HepG2 (cell line): ENCODE measurements around the gene LMOD2. TPM values are rescaled to one million over a fixed set of nuclear protein-coding genes. Genes with fewer than 3 reads are reported as not detected.

Experiments used
- ATAC-seq: fragments of 200-7000 bp; cut with Tn5 transposase; 3 replicates; pipeline ENCODE4 v1.9.1; 2020; ENCODE audit warnings: mild to moderate bottlenecking, moderate library complexity
- BruUV-seq: library from RNA; stranded (reverse); fragments of 400-500 nt; replicated peaks from 2 replicates; lab custom pipeline; 2021; lab: Mats Ljungman, UMichigan
- CTCF ChIA-PET: fragments of 300-600 bp; formaldehyde crosslinking; extraction: SDS; loops from one replicate; lab custom pipeline; 2021; ENCODE audit warnings: low total read pairs, inconsistent platforms, low intra/inter-chr PET ratio; lab: Yijun Ruan, JAX
- POLR2A ChIA-PET: fragments of 350-600 bp; sonication (Branson Sonifier 250); formaldehyde crosslinking; loops from one replicate; lab custom pipeline; 2020; ENCODE audit warnings: antibody characterized with exemption, inconsistent platforms; lab: Yijun Ruan, JAX
- DNase-seq: peaks from one replicate; pipeline ENCODE4 v3.0.0-alpha.2; 2015; ENCODE audit warnings: low spot score
- FAIRE-seq: peaks from 3 replicates; lab custom pipeline; 2011; peaks lifted over from hg19 to GRCh38; lab: Jason Lieb, UNC
- H2AFZ ChIP-seq: one replicate; pipeline ENCODE4 v1.6.1; 2011; ENCODE audit warnings: low read length, inconsistent platforms
- H3K27ac ChIP-seq: fragments of 300-600 bp; 3 replicates; pipeline ENCODE4 v1.8.0; 2011; ENCODE audit warnings: mixed run types, mild to moderate bottlenecking, mixed read lengths, low read length, inconsistent platforms; ENCODE audit not compliant: insufficient read depth; ENCODE audit errors: extremely low read length
- H3K27me3 ChIP-seq, 2 experiments: fragments of 200-600 bp in 1 of 2; 2 replicates in 1 of 2; 3 replicates in 1 of 2; pipeline versions ENCODE4 v1.6.0 to v1.8.0; 2011; ENCODE audit warnings: low read length in 2 of 2, mild to moderate bottlenecking in 2 of 2, moderate library complexity in 2 of 2, inconsistent platforms in 1 of 2; ENCODE audit not compliant: insufficient read depth in 2 of 2, control insufficient read depth in 1 of 2
- H3K36me3 ChIP-seq, 2 experiments: fragments of 200-600 bp in 1 of 2; replicated peaks in 1 of 2; 2 replicates in 1 of 2; 3 replicates in 1 of 2; pipeline versions ENCODE4 v1.5.1 to v1.8.0; 2011; ENCODE audit warnings: low read length in 2 of 2, inconsistent platforms in 1 of 2; ENCODE audit not compliant: insufficient read depth in 2 of 2, control insufficient read depth in 1 of 2
- H3K4me1 ChIP-seq: 2 replicates; pipeline ENCODE4 v1.5.1; 2012; ENCODE audit warnings: low read length, inconsistent platforms; ENCODE audit not compliant: insufficient read depth
- H3K4me2 ChIP-seq: 2 replicates; pipeline ENCODE4 v1.6.0; 2011; ENCODE audit warnings: low read depth, low read length, inconsistent platforms
- H3K4me3 ChIP-seq, 3 experiments: fragments of 200-600 bp in 1 of 3; sonication (generic), shearing (Covaris generic) in 1 of 3; replicated peaks in 1 of 3; 2 replicates each; pipeline ENCODE4 v1.5.1; 2011 to 2016; ENCODE audit warnings: low read length in 3 of 3, inconsistent platforms in 2 of 3, low read depth in 2 of 3, mild to moderate bottlenecking in 2 of 3, control low read depth in 1 of 3, mixed read lengths in 1 of 3; ENCODE audit not compliant: insufficient read depth in 1 of 3
- H3K79me2 ChIP-seq: one replicate; pipeline ENCODE4 v1.6.1; 2011; ENCODE audit warnings: low read length, inconsistent platforms; ENCODE audit not compliant: insufficient read depth
- H3K9ac ChIP-seq: 2 replicates; pipeline ENCODE4 v1.6.0; 2011; ENCODE audit warnings: mild to moderate bottlenecking, low read depth, low read length, inconsistent platforms; ENCODE audit not compliant: insufficient read depth
- H3K9me3 ChIP-seq: 2 replicates; pipeline ENCODE4 v1.5.1; 2012; ENCODE audit warnings: mild to moderate bottlenecking, low read length
- H4K20me1 ChIP-seq: 2 replicates; pipeline ENCODE4 v1.6.0; 2011; ENCODE audit warnings: inconsistent platforms, mild to moderate bottlenecking, low read length, moderate library complexity; ENCODE audit not compliant: insufficient read depth
- ARNTL ChIP-seq: sonication (generic); formaldehyde crosslinking; IDR thresholded peaks from 2 replicates; pipeline ENCODE4 v1.4.0; 2020; ENCODE audit warnings: mild to moderate bottlenecking, missing genetic modification reagents
- CREM ChIP-seq, 2 experiments: sonication (generic) in 1 of 2; formaldehyde crosslinking in 1 of 2; IDR thresholded peaks; 2 replicates each; pipeline versions ENCODE4 v1.4.0 to v1.6.1; 2016 to 2020; ENCODE audit warnings: antibody characterized with exemption in 1 of 2, mild to moderate bottlenecking in 1 of 2, missing genetic modification reagents in 1 of 2
- FLYWCH1 ChIP-seq: sonication (generic); formaldehyde crosslinking; IDR thresholded peaks from 2 replicates; pipeline ENCODE4 v1.8.1; 2023; ENCODE audit warnings: mild to moderate bottlenecking, missing genetic modification reagents
- HDAC1 ChIP-seq: sonication (generic); formaldehyde crosslinking; IDR thresholded peaks from 2 replicates; pipeline ENCODE4 v1.5.1; 2020; ENCODE audit warnings: mild to moderate bottlenecking, missing genetic modification reagents
- KDM5B ChIP-seq: sonication (generic); formaldehyde crosslinking; IDR thresholded peaks from 2 replicates; pipeline ENCODE4 v1.4.0; 2020; ENCODE audit warnings: missing genetic modification reagents, mild to moderate bottlenecking, borderline replicate concordance
- LCORL ChIP-seq, 2 experiments: fragments of 450-650 bp in 1 of 2; sonication (generic) in 1 of 2; formaldehyde crosslinking in 1 of 2; IDR thresholded peaks; 2 replicates each; pipeline versions ENCODE4 v1.5.0 to v1.6.1; 2017 to 2020; ENCODE audit warnings: antibody characterized with exemption in 1 of 2, missing genetic modification reagents in 1 of 2
- SMARCC2 ChIP-seq: fragments of 450-650 bp; IDR thresholded peaks from 2 replicates; pipeline ENCODE4 v1.6.1; 2017; ENCODE audit warnings: antibody characterized with exemption, mild to moderate bottlenecking
- ZBTB26 ChIP-seq: IDR thresholded peaks from 2 replicates; pipeline ENCODE4 v1.6.1; 2016; ENCODE audit warnings: missing compliant biosample characterization, missing genetic modification reagents, borderline replicate concordance
- ZKSCAN1 ChIP-seq: fragments of 150-350 bp; IDR thresholded peaks from 2 replicates; pipeline ENCODE4 v1.6.1; 2014; ENCODE audit warnings: low read length
- ZNF530 ChIP-seq: sonication (generic); formaldehyde crosslinking; IDR thresholded peaks from 2 replicates; pipeline ENCODE4 v1.5.0; 2020; ENCODE audit warnings: low read depth, mild to moderate bottlenecking, missing genetic modification reagents
- WGBS: methylation state at CpG from one replicate; pipeline ENCODE4 v1.1.6; 2017; ENCODE audit warnings: low lambda C conversion rate; 5-methylcytosine and 5-hydroxymethylcytosine counted together
- in situ Hi-C: cut with HindIII; loops from 2 replicates; pipeline ENCODE4 v1.10.0; 2017; ENCODE audit warnings: low pct_unique_long_range_greater_than_20kb; ENCODE audit not compliant: extremely low pct_ligation_motif_present
- intact Hi-C: fragments of 100-400 bp; cut with micrococcal nuclease; formaldehyde crosslinking; loops from one replicate; pipeline ENCODE4 v1.10.0; 2022; ENCODE audit not compliant: unreplicated experiment
- polyA plus RNA-seq, 8 experiments: library from polyadenylated mRNA; depleted of rRNA in 3 of 8; stranded (reverse) in 7 of 8; unstranded in 1 of 8; fragments of >200 nt; fragmentation: Illumina TruSeq in 4 of 8; extraction: Trizol in 4 of 8; gene quantifications; 2 replicates each; pipeline versions ENCODE4 v1.2.1 to v1.2.3, GENCODE V29; 2011 to 2016; ENCODE audit warnings: low read depth in 4 of 8, missing spikeins in 1 of 8, mixed read lengths in 1 of 8; ENCODE audit not compliant: insufficient read depth in 1 of 8
- total RNA-seq, 5 experiments: library from RNA; depleted of rRNA; stranded (reverse); fragments of >200 nt; fragmentation: Illumina TruSeq; extraction: Trizol; gene quantifications; 2 replicates each; pipeline ENCODE4 v1.2.3, GENCODE V29; 2016; ENCODE audit warnings: low read depth in 1 of 5

LMOD2 gene
- total and polyA plus RNA-seq, 2 of the 13 experiments (the other 11 are each of a cell fraction or from before 2014, with no cell fraction given), result not detected

- CTCF ChIA-PET, result no interaction called here
- TF ChIP-seq CREM (IDR thresholded peaks at IDR 0.05) (no peak), CREM (CRISPR knock-in tag; IDR thresholded peaks at IDR 0.05) (no peak), ZNF530 (no peak), ZKSCAN1 (peak; percentile 78)
- in situ Hi-C loops, result loop anchor here (5.0 kb wide), 1 partner anchor 175 kb away; no protein-coding TSS in a partner anchor
Measured at GRCh38 chr7:123687727-123688126, 32.1 kb downstream of the LMOD2 start.

GRCh38 chr7:123689250-123689649 lies 33.6 kb downstream of the LMOD2 start:
- ChIA-PET CTCF (no interaction called here), POLR2A (no interaction called here)
- intact Hi-C loops, result no loop called here

More at GRCh38 chr7:123687727-123688126, 32.1 kb downstream of the LMOD2 start:
- H3K79me2 ChIP-seq, result no peaks in the 10 kb centered on the region
- no peaks in the 10 kb centered on the region for H3K9me3 ChIP-seq
- POLR2A ChIA-PET, result no interaction called here
- H3K27me3 ChIP-seq, result no peaks in the 10 kb centered on the region
- no peak overlapping the region for H3K4me2 ChIP-seq
- no peaks in the 10 kb centered on the region for H3K4me1 ChIP-seq
- BruUV-seq, result no TSS peak
- WGBS, result 98% methylated on average over 1 of the region's 1 CpG
- FAIRE-seq (no peak), ATAC-seq (no peak), DNase-seq (no peak)
- no peak overlapping the region for H3K9ac ChIP-seq
- no peak overlapping the region for H3K4me3 ChIP-seq
- H3K36me3 ChIP-seq, result peaks cover 3 to 35% of the 10 kb centered on the region in 2 experiments
- no peak overlapping the region for H3K27ac ChIP-seq
- no peak overlapping the region for H2AFZ ChIP-seq
- no peaks in the 10 kb centered on the region for H4K20me1 ChIP-seq
- intact Hi-C loops, result no loop called here

More at GRCh38 chr7:123689250-123689649, 33.6 kb downstream of the LMOD2 start:
- Histone ChIP-seq H3K27ac (no peak overlapping the region), H3K4me1 (no peaks in the 10 kb centered on the region), H2AFZ (no peak overlapping the region), H3K27me3 (no peaks in the 10 kb centered on the region)
- TF ChIP-seq KDM5B (no peak), FLYWCH1 (no peak), LCORL (IDR thresholded peaks at IDR 0.05) (no peak), LCORL (CRISPR knock-in tag; IDR thresholded peaks at IDR 0.05) (no peak), SMARCC2 (no peak), HDAC1 (CRISPR knock-in tag) (no peak), ARNTL (CRISPR knock-in tag) (no peak), ZBTB26 (CRISPR knock-in tag) (no peak)
- TF ChIP-seq, all 625 proteins: peak for 0
- Histone ChIP-seq H3K9ac (no peak overlapping the region), H3K79me2 (no peaks in the 10 kb centered on the region), H4K20me1 (no peaks in the 10 kb centered on the region), H3K9me3 (no peaks in the 10 kb centered on the region), H3K36me3 (peaks cover 4 to 39% of the 10 kb centered on the region in 2 experiments), H3K4me3 (no peak overlapping the region), H3K4me2 (no peak overlapping the region)
- in situ Hi-C loops, result loop anchor here (5.0 kb wide), 1 partner anchor 173 kb away; no protein-coding TSS in a partner anchor
- DNase-seq (no peak), ATAC-seq (no peak), FAIRE-seq (no peak)
- BruUV-seq, result no TSS peak
- WGBS, result 78% methylated on average over 3 of the region's 3 CpGs
